ENCODE measurements around the gene MED13L.

MED13L gene

DNA sequence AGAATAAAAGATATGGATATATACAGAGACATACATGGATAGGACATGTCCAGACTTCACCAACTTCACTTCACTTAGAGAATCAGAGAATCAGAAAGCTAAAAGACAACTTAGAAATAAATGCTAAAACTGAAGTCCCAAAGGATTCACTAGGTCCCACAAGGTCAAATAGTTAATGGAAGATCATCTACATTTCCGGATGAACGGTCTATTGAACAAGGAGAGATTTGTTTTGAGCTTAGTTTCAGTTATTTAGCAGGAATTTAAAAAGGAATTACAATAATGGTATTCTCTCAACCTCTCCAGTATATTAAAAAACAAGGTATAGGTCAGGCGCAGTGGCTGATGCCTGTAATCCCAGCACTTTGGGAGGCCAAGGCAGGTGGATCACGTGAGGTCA, 187.0 kb downstream of the MED13L start:
- no peak for DNase-seq (ENCODE audit: low spot score)

DNA sequence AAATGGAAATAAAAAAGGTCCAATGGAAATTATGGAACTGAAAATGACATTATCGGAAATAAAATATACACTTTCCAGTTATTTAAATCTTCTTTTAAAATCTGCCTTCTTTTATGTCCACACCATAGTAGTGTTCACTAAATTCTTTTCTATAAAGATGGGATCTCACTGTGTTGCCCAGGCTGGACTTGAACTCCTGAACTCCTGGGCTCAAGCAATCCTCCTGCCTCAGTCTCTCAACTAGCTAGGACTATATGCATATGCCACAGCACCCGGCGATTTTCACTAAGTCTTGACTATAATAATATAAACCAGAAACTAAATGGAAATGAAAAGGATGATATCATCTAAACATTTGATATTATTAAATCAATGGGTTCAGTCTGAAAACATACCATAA, 188.4 kb downstream of the MED13L start:
- DNase-seq (ENCODE audit: low spot score): no peak

DNA sequence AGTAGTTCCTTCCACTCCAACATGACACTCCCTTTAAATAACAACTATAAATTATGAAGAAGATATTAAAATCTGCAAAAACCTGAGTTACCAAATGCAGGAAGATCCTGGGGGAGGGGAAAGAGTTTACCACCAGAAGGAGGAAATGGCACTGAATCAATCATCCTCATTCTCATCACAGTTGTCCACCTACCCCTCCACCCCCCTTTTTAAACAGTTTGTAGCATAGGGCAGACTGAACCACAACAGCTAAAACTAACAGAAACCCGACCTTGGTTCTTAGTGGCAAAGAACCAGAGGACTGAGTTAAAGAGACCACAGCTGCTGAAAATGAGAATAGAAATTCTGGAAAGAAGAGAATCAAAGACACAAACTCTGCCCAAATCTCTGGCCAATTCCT, 189.5 kb downstream of the MED13L start:
- DNase-seq (ENCODE audit: low spot score): no peak

DNA sequence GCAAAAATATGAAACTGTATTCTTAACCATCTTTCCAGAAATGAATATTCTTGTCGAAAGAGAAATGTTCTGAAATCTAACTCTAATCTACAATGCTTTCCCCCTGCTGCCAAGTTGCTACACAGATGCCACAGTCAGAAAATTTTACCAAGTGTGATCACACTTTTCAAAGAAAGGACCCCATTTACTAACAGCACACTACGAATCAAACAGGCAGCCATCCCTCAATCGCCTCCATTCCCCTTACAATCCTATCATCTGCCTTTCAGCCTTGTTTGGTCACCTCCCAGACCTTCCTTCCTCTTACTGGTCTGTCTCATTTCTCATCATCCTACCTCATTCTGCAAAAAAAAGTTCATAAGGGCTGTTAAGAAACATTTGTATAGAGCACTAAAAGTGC, 190.1 kb downstream of the MED13L start:
- no peak for DNase-seq (ENCODE audit: low spot score)

DNA sequence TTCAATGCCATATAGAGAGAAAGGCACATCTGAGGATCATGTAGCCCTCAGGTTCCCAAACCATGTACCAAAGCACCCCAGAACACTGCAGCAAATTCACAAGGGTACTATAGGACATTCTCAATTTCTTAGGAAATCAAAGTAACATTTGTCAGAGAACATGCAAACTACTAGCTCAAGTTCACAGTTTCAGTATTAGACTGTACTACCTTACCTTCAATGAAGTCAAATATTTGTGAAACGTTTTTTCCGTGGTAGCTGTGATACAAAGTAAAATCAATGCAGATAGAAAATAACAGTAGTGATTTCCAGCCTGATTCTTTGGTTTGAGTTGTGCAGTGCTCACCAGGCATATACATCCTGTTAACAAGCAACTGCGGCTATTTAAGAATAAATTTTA, 197.1 kb downstream of the MED13L start:
- no peak for DNase-seq (ENCODE audit: low spot score)

DNA sequence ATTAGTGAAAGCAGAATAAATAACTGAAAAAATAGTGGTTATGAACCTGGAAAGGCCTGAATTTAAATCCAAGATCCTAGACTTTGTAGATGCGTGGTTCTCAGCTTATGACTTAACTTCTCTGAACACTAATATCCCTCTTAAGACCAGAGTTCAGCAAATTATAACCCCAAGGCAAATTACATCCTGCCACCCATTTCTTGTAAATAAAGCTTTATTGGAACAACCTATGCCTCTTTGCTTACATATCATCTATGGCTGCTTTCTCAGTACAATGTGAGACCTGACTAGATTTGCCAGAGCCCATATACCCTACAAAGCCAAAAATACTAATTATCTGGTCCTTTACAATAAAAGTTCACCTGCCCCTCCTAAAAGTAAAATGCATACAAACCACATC, 199.1 kb downstream of the MED13L start:
- no peak for DNase-seq (ENCODE audit: low spot score)

DNA sequence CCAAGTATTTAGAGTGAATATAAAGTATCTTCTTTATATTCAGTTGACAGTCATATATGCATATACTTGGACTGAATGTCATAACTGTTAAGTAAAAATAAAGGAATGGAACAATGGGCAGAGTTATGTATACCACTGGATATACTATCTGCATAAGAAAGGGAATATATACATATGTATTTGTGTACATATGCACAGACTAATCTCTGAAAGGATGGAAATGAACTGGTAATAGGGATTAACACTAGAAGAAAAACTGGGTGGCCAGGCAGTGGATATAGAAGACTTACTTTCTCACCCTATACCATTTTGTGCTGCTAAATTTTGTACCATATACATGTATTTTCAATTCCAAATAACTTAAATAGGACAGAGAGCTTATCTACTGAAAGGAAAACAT, 200.1 kb downstream of the MED13L start:
- DNase-seq (ENCODE audit: low spot score): no peak

DNA sequence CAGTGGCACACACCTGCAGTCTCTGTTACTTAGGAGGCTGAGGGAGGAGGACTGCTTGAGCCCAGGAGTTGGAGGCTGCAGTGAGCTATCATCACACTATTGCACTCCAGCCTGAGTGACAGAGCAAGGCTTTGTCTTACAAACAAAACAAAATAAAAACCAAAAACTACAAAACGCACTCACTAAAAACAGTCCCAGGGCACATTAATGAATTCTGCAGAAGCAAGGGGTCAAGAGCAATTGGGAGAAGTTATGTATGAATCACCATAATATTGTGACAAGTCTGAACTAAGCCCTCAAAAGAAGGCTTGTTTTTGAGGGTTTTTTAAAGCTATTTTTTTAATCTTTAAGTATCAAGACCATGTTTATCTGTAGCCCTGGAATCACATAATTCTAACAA, 201.1 kb downstream of the MED13L start:
- DNase-seq (ENCODE audit: low spot score): no peak

DNA sequence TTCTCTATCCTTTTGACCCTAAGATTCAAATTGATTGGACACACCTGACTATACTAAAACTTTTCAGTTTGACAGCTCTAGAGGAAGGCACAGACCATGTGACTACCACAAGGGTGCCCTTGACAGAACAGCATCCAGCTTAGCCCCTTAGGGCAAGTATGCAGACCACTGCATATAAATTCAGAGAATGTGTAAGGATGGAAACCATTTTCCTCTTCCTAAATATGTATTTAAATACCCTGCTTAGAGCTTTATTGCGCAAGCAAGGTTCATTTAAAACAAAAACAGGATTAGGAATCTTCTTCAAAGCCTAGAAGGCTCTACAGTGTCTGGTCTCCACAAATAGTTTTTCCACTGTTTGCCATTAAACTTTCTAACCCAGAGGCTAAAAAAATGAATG, 202.8 kb downstream of the MED13L start:
- DNase-seq (ENCODE audit: low spot score): no peak

DNA sequence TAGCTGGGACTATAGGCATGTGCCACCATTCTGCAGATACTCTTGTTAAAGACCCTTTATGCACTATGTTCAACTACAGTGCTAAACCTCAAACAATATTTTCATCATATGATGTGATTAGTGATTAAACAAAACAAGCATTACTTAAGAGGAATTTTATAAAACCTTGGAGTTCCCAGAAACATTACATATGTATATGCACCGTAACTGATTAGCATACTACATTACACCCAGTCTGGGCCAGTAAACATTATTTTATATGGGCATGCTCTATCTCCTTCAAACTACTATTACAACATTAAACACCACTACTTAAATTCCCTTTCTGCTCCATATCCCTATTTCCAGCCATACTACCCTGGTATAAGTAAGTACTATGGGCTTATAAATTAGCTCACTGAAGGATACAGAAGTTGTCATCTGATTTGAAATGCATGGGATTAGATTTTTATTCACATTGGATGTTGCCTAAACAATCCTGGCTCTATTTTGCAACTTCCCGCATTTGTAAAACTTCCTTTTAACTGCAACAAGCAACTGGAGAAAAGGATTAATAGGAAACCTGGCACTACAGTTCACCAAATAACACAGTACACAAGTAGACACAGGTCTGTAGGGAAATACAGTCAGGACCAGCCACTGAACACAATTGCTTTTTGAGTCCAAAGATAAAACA, 205.8 kb downstream of the MED13L start:
- DNase-seq (ENCODE audit: low spot score): no peak

DNA sequence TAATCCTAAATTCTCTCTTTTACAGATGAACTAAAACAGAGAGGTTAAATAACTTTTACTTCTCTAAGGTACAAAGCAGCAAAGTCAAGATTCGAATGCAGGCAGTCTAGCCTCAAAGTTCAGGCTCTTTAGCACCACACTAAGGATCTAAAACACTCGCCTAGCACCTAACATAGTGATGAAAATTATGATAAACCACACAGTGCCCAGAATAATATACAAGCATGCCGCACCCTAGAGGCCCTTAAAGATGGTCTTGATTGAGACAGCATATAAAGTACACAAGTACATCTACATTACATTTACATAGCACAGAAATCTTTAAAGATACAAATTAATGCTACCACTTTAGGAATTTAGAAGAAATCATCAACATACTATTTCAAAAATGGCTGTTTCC, 207.0 kb downstream of the MED13L start:
- DNase-seq (ENCODE audit: low spot score): no peak

DNA sequence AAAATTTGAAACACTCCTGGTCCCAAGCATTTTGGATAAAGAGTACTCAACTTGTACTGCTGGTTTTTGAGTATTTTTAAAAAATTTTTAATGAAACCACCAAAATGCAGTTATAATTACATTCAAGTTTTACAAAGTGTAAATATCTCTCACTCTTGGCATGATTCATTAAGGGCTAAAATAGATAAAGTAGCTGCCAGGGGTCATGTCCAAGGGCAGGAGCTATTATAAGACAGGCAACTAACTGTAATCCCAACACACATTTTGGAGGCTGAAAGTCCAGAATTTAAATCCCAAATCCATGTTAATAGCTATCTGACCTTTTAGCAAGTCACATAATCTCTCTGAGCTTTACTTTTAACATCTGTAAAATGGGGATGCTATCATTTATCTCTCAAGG, 207.6 kb downstream of the MED13L start:
- DNase-seq (ENCODE audit: low spot score): no peak

DNA sequence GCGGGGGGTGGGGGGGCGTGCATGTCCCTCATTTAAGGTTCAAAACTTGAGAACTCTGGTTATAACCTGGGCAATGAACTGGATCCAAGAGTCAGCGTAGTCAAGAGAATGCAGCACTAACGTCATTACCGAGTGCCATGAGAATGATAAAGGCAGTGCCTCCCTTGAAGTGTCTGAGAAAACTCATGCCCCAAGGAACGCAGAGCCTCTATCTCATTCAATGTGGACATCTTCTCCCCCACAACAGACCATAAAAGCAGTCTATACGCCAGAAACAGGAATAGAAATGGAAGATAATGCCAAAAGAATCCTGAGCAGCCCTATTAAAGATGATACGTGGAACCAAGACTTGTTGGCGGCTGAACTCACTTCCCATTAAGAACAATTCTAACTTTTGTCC, 208.6 kb downstream of the MED13L start:
- DNase-seq (ENCODE audit: low spot score): no peak

DNA sequence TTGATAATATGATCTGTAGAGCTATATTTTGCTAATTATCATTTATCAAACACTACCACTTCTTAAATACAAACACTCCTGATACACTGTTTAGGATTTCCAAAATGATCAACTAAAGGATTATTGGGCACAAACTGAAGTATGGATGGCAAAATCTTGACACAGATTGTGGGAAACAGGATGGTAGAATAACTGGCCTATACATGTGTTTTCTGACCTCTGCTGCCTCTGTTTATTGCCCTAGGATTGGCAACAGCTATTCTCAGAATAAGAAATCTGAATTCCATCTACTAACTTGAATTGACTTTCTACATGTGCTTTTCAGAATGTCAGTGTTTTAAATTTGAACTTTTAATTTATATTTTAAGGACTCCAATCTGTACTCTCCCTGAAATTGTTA, 209.1 kb downstream of the MED13L start:
- no peak for DNase-seq (ENCODE audit: low spot score)

DNA sequence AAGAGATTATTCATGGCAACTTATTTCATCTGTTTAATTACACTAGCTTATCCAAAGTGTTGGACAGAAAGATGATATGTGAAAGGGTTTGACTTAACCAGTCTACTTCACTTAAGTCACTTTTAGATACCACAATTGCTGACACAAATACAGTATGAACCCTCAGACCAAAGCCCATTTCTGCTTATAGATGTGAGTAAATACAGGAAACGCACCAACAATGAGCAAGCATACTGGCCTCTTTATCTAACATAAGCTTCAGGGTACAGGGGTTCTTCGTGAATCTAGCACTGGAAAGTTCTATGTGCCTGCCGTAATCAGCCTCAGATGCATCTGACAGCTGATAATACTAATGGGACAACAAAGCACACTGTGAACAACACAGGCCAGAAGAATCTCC, 209.6 kb downstream of the MED13L start:
- no peak for DNase-seq (ENCODE audit: low spot score)

DNA sequence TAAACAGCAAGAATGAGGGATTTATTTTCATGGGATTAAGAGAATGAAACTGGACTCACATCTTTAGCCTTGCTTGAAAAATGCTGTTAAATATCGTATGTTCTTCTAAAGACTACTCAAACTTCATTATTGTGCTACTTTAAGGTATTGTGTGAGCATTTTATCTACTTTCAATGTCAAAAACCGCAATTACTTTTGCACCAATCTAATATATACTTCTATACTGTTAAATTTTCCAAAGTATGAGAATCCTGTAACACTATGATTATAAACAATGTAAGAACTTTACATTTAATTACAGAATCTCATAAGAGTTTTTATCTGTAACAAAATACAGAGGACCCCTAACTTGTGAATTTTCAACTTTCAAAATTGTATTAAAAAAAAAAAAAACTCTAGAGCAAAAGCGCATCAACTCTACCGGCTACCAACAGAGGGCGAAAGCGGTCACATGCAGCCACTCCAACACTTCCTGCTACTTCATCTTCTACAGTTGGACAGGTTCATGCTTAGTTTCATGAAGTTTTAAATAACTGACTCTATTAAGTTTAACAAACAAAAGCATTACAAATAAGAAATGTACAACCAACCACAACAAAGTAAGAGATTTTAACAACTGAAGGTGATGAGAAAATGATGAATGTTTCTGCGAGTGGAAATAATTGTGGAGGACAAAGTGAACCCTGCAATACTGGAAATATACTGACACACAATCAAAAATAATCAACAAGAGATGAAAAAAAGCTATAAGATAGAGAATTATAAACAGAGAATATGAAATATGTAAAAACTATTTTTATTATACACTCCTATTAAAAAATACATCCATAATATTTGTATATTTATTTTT, 210.9 kb downstream of the MED13L start:
- peak; percentile 11 for DNase-seq (ENCODE audit: low spot score)

DNA sequence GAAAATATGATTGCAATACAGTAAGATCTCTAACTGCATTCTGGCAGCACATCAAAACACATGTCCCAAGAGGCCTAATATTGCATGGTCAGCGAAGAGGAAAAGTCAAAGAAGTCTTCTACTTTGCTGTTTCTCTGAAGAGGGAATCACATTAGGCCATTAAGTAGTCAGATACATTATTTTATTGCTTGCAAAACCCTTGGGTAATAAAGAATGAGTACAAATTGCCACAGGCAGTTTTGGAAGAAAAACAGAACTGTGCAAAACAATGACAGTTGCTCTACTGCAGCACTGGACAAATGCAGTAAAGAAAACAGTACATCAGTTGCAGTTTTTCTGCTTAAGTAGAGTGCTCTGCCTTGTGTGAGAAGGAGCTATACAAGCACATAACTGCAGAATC, 211.9 kb downstream of the MED13L start:
- DNase-seq (ENCODE audit: low spot score): no peak

DNA sequence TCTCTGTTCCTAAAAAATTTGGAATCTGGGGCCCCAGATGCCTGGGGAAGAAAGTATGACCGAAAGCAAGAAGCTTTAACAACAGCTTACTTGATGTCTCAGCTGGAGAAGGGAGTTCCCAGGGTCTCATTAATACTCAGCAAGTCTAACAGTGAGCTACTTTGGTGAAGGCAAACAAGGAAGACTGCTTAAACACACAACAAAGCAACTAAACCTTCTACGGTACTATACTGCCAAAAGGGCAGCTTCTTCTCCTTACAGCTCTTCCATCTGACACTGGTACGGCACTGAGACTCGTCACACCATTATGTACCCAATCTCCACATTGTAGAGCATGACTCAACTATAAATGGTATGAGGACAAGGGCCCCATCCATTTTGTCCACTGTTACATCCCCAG, 213.0 kb downstream of the MED13L start:
- no peak for DNase-seq (ENCODE audit: low spot score)

DNA sequence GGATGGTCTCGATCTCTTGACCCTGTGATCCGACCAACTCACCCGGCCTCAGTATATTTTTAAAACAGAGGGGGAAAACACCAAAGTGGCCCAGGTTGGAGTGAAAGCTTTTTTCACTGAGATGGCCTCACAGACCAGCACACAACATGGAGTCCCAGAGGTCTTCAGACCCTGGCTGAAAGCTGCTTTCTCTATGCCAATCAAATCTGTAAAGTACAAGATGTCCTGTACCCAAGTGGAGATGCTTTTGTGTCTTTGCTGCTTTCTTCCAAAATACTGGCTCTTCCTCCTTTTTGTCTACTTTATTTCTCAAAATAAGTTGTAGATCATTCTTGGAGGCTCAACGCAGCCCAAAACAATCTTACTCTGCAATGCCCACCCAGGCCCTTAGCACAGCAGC, 214.8 kb downstream of the MED13L start:
- no peak for DNase-seq (ENCODE audit: low spot score)

DNA sequence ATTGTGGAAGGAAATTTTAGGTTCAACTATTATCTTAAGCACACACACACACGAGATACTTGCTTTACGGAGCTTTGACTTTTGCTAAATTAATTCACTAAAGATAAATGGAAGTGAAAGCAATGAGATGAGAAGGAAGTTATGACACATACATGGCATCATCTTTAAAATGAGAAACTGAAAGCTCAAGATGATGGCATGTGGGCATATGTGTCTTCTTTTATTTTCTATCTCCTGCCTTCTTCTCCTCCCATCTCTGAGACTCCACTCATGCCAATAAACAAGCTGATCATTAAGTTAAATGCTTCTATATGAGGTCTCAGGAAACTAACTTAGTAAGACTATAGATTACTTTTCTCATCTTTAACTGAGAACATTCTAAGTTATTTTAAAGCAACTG, 216.7 kb downstream of the MED13L start:
- no peak for DNase-seq (ENCODE audit: low spot score)

DNA sequence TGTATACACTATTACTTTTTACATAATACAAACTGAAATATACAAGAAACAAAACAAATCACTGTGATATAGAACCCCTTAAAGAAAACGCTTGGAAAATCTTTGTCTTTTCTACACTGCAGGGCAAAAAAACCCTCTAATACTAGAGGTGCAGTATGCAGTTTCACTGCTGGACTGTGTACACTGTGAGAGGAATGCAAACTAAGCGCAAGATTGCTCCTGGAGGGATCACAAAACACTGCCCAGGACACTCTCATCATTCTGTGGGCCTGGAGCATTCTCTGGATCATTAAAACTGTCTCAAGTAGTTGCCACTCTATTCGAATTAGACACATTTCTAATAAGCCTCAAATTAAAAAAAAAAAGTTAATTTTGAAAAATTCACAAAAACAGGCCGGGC, 217.6 kb downstream of the MED13L start:
- no peak for DNase-seq (ENCODE audit: low spot score)

DNA sequence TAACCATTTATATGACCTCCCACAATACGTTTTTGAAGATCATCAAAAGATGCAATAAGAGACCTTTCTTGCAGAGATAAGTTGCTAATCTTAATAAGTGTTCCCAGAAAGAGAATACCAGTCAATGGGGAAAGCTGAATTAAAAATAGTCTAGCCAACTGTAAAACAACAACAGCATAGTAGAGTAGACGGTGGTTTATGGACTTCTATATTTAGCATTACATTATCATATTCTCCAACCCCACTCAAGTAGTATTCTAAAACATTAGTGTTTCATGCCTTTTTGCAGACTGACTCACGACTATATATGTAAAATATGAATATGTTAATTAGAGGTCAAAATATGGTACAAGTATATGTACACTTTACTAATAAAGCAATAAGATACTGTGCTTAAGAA, 218.9 kb downstream of the MED13L start:
- no peak for DNase-seq (ENCODE audit: low spot score)

DNA sequence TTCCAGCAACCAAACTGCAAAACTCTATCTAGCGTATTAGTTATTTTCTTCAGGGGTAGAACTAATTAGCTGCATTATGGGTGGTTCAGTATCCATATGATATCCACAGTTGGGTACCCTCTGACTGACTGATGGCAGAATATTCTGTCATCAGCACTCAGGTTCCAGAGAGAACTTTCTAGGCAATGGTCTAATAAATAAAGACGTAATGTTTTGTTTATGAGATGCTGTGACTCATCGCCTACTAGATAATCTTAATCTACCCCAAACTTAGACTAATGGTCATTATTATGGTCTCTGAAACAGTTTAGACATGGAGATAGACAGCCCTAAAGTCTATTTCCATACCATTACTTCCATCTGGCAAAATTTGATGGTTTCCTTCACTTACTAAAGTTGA, 220.1 kb downstream of the MED13L start:
- no peak for DNase-seq (ENCODE audit: low spot score)

Data from HuH-7.5 (cell line).